Loucy (cell line): Measurements from ENCODE around the gene CD300LG.

Experiments
- EZH2phosphoT487 ChIP-seq: fragments of 200-600 bp; IDR thresholded peaks from 2 replicates; pipeline ENCODE4 v1.6.1; 2018; ENCODE audit warnings: antibody characterized with exemption, mild to moderate bottlenecking, moderate library complexity, borderline replicate concordance
- TF ChIP-seq, protein P1 (sequence below): fragments of 200-600 bp; sonication (generic); conservative IDR thresholded peaks from 2 replicates; pipeline ENCODE4 v1.5.1; 2014; ENCODE audit warnings: mild to moderate bottlenecking, antibody characterized with exemption, low read length

DNA sequence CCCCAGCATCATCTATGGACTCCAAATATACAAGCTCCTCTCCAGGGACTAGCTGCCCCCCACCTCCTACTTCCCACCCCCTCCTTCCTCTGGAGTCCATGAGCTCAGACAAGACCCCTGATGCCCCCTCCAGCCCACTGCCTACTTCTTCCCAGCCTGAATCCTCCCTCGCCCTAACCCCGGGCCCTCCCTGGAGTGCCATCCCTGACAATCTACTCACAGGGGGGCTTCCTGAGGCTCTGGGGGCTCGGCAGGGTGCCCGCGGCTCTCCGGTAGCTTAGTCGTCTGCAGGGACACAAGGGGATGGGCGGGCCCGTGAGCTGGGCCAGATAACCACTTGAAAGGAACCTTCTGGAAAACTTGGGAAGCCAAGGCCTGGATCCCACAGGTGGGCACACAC is 29.1 kb upstream of the CD300LG start:
- TF ChIP-seq, protein P1, sequence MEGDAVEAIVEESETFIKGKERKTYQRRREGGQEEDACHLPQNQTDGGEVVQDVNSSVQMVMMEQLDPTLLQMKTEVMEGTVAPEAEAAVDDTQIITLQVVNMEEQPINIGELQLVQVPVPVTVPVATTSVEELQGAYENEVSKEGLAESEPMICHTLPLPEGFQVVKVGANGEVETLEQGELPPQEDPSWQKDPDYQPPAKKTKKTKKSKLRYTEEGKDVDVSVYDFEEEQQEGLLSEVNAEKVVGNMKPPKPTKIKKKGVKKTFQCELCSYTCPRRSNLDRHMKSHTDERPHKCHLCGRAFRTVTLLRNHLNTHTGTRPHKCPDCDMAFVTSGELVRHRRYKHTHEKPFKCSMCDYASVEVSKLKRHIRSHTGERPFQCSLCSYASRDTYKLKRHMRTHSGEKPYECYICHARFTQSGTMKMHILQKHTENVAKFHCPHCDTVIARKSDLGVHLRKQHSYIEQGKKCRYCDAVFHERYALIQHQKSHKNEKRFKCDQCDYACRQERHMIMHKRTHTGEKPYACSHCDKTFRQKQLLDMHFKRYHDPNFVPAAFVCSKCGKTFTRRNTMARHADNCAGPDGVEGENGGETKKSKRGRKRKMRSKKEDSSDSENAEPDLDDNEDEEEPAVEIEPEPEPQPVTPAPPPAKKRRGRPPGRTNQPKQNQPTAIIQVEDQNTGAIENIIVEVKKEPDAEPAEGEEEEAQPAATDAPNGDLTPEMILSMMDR = no peak
- TF ChIP-seq EZH2phosphoT487 = no peak
